Choroid plexus epithelial cell (primary cell): ENCODE data around the gene RASSF4.

Source experiments
- DNase-seq: peaks from one replicate; pipeline ENCODE4 v3.0.0-alpha.2; 2010; ENCODE audit warnings: low read depth
- H3K4me3 ChIP-seq: 2 replicates; pipeline ENCODE4 v1.5.1; 2011; ENCODE audit warnings: low read depth, mild to moderate bottlenecking, control low read depth, low read length, moderate library complexity
- CTCF ChIP-seq: conservative IDR thresholded peaks from 2 replicates; pipeline ENCODE4 v1.5.1; 2011; ENCODE audit warnings: low read depth, mild to moderate bottlenecking, control low read depth, inconsistent platforms, low read length, moderate library complexity

The RASSF4 gene

GRCh38 chr10:44949127-44949802, 10.3 kb upstream of the RASSF4 start:
- peak; percentile 28 for TF ChIP-seq CTCF
- no peak for DNase-seq
- no peak overlapping the region for H3K4me3 ChIP-seq

GRCh38 chr10:44949915-44950314, 9.7 kb upstream of the RASSF4 start:
- no peak overlapping the region for H3K4me3 ChIP-seq
- DNase-seq, result peak; percentile 37
- TF ChIP-seq CTCF, result no peak

- no peak for DNase-seq
- H3K4me3 ChIP-seq, result no peak overlapping the region
- TF ChIP-seq CTCF, result no peak
Observed at GRCh38 chr10:44950326-44951225, 9.0 kb upstream of the RASSF4 start.

GRCh38 chr10:44951576-44952226, 7.9 kb upstream of the RASSF4 start:
- no peak for TF ChIP-seq CTCF
- H3K4me3 ChIP-seq, result no peak overlapping the region
- DNase-seq, result no peak

- TF ChIP-seq CTCF, result no peak
- DNase-seq, result no peak
- no peak overlapping the region for H3K4me3 ChIP-seq
Observed at GRCh38 chr10:44952779-44953231, 6.8 kb upstream of the RASSF4 start.

GRCh38 chr10:44954042-44954441, 5.6 kb upstream of the RASSF4 start:
- TF ChIP-seq CTCF, result no peak
- H3K4me3 ChIP-seq, result no peak overlapping the region
- no peak for DNase-seq
